GM23338 (cell line): ENCODE data around the gene FZD7.

ENCODE experiments used
- CTCF ChIP-seq, 2 experiments: fragments of 200-600 bp in 1 of 2; sonication (generic) in 1 of 2; conservative IDR thresholded peaks; 2 replicates each; pipeline versions ENCODE4 v1.5.1 to v1.6.1; 2016 to 2017; ENCODE audit warnings: antibody characterized with exemption in 2 of 2, low read depth in 2 of 2, mild to moderate bottlenecking in 2 of 2, moderate library complexity in 1 of 2
- EZH2 ChIP-seq: fragments of 200-600 bp; sonication (generic); IDR thresholded peaks from one replicate; pipeline ENCODE4 v1.8.0; 2017; ENCODE audit warnings: antibody characterized with exemption, mild to moderate bottlenecking, low read depth; ENCODE audit not compliant: unreplicated experiment
- JUNB ChIP-seq: IDR thresholded peaks from one replicate; pipeline ENCODE4 v1.6.1; 2016; ENCODE audit warnings: antibody characterized with exemption; ENCODE audit not compliant: unreplicated experiment
- POLR2AphosphoS5 ChIP-seq: IDR thresholded peaks from 2 replicates; pipeline ENCODE4 v1.6.1; 2016; ENCODE audit warnings: antibody characterized with exemption, low read depth
- REST ChIP-seq: IDR thresholded peaks from one replicate; pipeline ENCODE4 v1.6.1; 2018; ENCODE audit warnings: antibody characterized with exemption; ENCODE audit not compliant: unreplicated experiment
- ZNF114 ChIP-seq: fragments of 250-450 bp; sonication (Bioruptor Pico); IDR thresholded peaks from 2 replicates; pipeline ENCODE4 v1.5.0; 2020; ENCODE audit warnings: mild to moderate bottlenecking, moderate library complexity

- no peak for TF ChIP-seq CTCF (conservative IDR thresholded peaks at IDR 0.05; ENCODE audit: low read depth in 2 of 2)
- TF ChIP-seq EZH2, result no peak
- TF ChIP-seq JUNB, result no peak
- no peak for TF ChIP-seq REST
- no peak for TF ChIP-seq POLR2AphosphoS5
- TF ChIP-seq ZNF114, result no peak
Measured at GRCh38 chr2:202009581-202009980, 24.1 kb upstream of the FZD7 start.
